ENCODE results near the gene CRYBG2.
"Not testable (repeated sequence)": the region's sequence is repeated elsewhere in the genome, so short reads cannot be mapped to it uniquely, and the experiment has no call there.

Gene CRYBG2

GRCh38 chr1:26349877-26350244 is 4.1 kb downstream of the CRYBG2 start:
- DNase-seq (ENCODE audit: low read depth in 2 of 2) = no peak

- DNase-seq (ENCODE audit: low read depth in 2 of 2) = no peak
Observed at GRCh38 chr1:26349188-26349876, 4.6 kb downstream of the CRYBG2 start.

GRCh38 chr1:26346274-26347033 is 7.5 kb downstream of the CRYBG2 start:
- DNase-seq (ENCODE audit: low read depth in 2 of 2) = no peak

GRCh38 chr1:26345718-26346117 is 8.2 kb downstream of the CRYBG2 start:
- no peak for DNase-seq (ENCODE audit: low read depth in 2 of 2)

- DNase-seq (ENCODE audit: low read depth in 2 of 2) = no peak
Observed at GRCh38 chr1:26344147-26344920, 9.6 kb downstream of the CRYBG2 start.

- no peak for DNase-seq (ENCODE audit: low read depth in 2 of 2)
Observed at GRCh38 chr1:26340047-26340481, 13.9 kb downstream of the CRYBG2 start.

- DNase-seq (ENCODE audit: low read depth in 2 of 2) = no peak
Observed at GRCh38 chr1:26338670-26339069, 15.3 kb downstream of the CRYBG2 start.

GRCh38 chr1:26337625-26338024 is 16.3 kb downstream of the CRYBG2 start:
- DNase-seq (ENCODE audit: low read depth in 2 of 2) = no peak

- DNase-seq (ENCODE audit: low read depth in 2 of 2) = no peak
Observed at GRCh38 chr1:26337206-26337535, 16.8 kb downstream of the CRYBG2 start.

GRCh38 chr1:26336477-26337205 is 17.3 kb downstream of the CRYBG2 start:
- peak; percentile 70 to 76 for DNase-seq (ENCODE audit: low read depth in 2 of 2)

- DNase-seq (ENCODE audit: low read depth in 2 of 2) = no peak
Observed at GRCh38 chr1:26335774-26336476, 18.0 kb downstream of the CRYBG2 start.

- not testable (repeated sequence) for DNase-seq (ENCODE audit: low read depth in 2 of 2)
Observed at GRCh38 chr1:26333312-26333711, 20.6 kb downstream of the CRYBG2 start.

GRCh38 chr1:26330276-26330675 is 23.7 kb downstream of the CRYBG2 start:
- no peak for DNase-seq (ENCODE audit: low read depth in 2 of 2)

- not testable (repeated sequence) for DNase-seq (ENCODE audit: low read depth in 2 of 2)
Observed at GRCh38 chr1:26329380-26329779, 24.6 kb downstream of the CRYBG2 start.

GRCh38 chr1:26328597-26328996 is 25.3 kb downstream of the CRYBG2 start:
- no peak for DNase-seq (ENCODE audit: low read depth in 2 of 2)

- no peak for DNase-seq (ENCODE audit: low read depth in 2 of 2)
Observed at GRCh38 chr1:26327956-26328362, 26.0 kb downstream of the CRYBG2 start.

GRCh38 chr1:26324550-26324949 is 29.4 kb downstream of the CRYBG2 start:
- no peak for DNase-seq (ENCODE audit: low read depth in 2 of 2)

- no peak for DNase-seq (ENCODE audit: low read depth in 2 of 2)
Observed at GRCh38 chr1:26323382-26323781, 30.5 kb downstream of the CRYBG2 start.

- no peak for DNase-seq (ENCODE audit: low read depth in 2 of 2)
Observed at GRCh38 chr1:26322042-26322331, 31.9 kb downstream of the CRYBG2 start.

GRCh38 chr1:26321315-26322041 is 32.5 kb downstream of the CRYBG2 start:
- DNase-seq (ENCODE audit: low read depth in 2 of 2) = peak; percentile 90 to 92

GRCh38 chr1:26320896-26321295 is 33.0 kb downstream of the CRYBG2 start:
- no peak for DNase-seq (ENCODE audit: low read depth in 2 of 2)

All from stimulated activated CD8-positive, alpha-beta memory T cell treated with anti-CD3 and anti-CD28 coated beads, Interleukin-2, amount 100 ng/mL, for 1 hour (primary cell).